Measurements from ENCODE around the gene DCST2.

DCST2 gene

GRCh38 chr1:155011437-155012025 is 22.1 kb downstream of the DCST2 start:
- Histone ChIP-seq H3K9me3 (ENCODE audit: control extremely low read depth in 1 of 5, control insufficient read depth in 4 of 5, insufficient read depth in 2 of 5, low read depth in 1 of 5, low read length in 4 of 5) (no peaks in the 10 kb centered on the region), H3K4me3 (ENCODE audit: control insufficient read depth in 1 of 7, extremely low read depth in 1 of 7, insufficient read depth in 4 of 7, low read depth in 2 of 7, low read length in 6 of 7) (no peak overlapping the region), H3K27ac (ENCODE audit: insufficient read depth in 1 of 2, low read depth in 1 of 2, low read length in 2 of 2, poor library complexity in 1 of 2, severe bottlenecking in 2 of 2) (no peak overlapping the region), H3K36me3 (ENCODE audit: control insufficient read depth in 4 of 4, insufficient read depth in 4 of 4, low read length in 3 of 4) (peaks cover 0 to 25% (median 2%) of the 10 kb centered on the region in 4 experiments), H3K4me1 (ENCODE audit: control extremely low read depth in 1 of 4, control insufficient read depth in 4 of 4, insufficient read depth in 4 of 4, low read length in 3 of 4) (peaks cover 3 to 91% (median 79%) of the 10 kb centered on the region in 4 experiments), H3K27me3 (replicated peaks in 2 of 5; ENCODE audit: control insufficient read depth in 4 of 5, insufficient read depth in 5 of 5, low read length in 4 of 5) (no peaks in the 10 kb centered on the region)
- ChIA-PET POLR2A (interaction anchor here (0.6 to 1.6 kb wide), 2 partner anchors 8 to 12 kb away, joined by 3 to 4 read pairs; partner anchors contain the start of gene ZBTB7B), CTCF (interaction anchor here (0.8 to 12.4 kb wide), 4 partner anchors 11 to 48 kb away, joined by 3 to 233 read pairs (median 3); partner anchors contain the start of genes LENEP and ZBTB7B)
- DNase-seq: no peak
- WGBS (ENCODE audit: insufficient coverage): no CpG with 5 or more reads among the region's 6 CpGs

GRCh38 chr1:155011004-155011416 is 22.6 kb downstream of the DCST2 start:
- ChIA-PET CTCF (interaction anchor here (0.6 to 12.4 kb wide), 5 partner anchors 10 to 48 kb away, joined by 3 to 233 read pairs (median 3); partner anchors contain the start of genes LENEP and ZBTB7B), POLR2A (no interaction called here)
- Histone ChIP-seq H3K4me3 (ENCODE audit: control insufficient read depth in 1 of 7, extremely low read depth in 1 of 7, insufficient read depth in 4 of 7, low read depth in 2 of 7, low read length in 6 of 7) (no peak overlapping the region), H3K27ac (ENCODE audit: insufficient read depth in 1 of 2, low read depth in 1 of 2, low read length in 2 of 2, poor library complexity in 1 of 2, severe bottlenecking in 2 of 2) (no peak overlapping the region), H3K36me3 (ENCODE audit: control insufficient read depth in 4 of 4, insufficient read depth in 4 of 4, low read length in 3 of 4) (peaks cover 0 to 19% (median 2%) of the 10 kb centered on the region in 4 experiments), H3K9me3 (ENCODE audit: control extremely low read depth in 1 of 5, control insufficient read depth in 4 of 5, insufficient read depth in 2 of 5, low read depth in 1 of 5, low read length in 4 of 5) (no peaks in the 10 kb centered on the region), H3K4me1 (ENCODE audit: control extremely low read depth in 1 of 4, control insufficient read depth in 4 of 4, insufficient read depth in 4 of 4, low read length in 3 of 4) (peaks cover 3 to 91% (median 79%) of the 10 kb centered on the region in 4 experiments), H3K27me3 (replicated peaks in 2 of 5; ENCODE audit: control insufficient read depth in 4 of 5, insufficient read depth in 5 of 5, low read length in 4 of 5) (no peaks in the 10 kb centered on the region)
- no peak for DNase-seq
- 93% methylated on average over 5 of the region's 5 CpGs for WGBS (ENCODE audit: insufficient coverage)

GRCh38 chr1:155010211-155010918 is 23.2 kb downstream of the DCST2 start:
- POLR2A ChIA-PET: no interaction called here
- 20% methylated on average over 2 of the region's 11 CpGs for WGBS (ENCODE audit: insufficient coverage)
- H3K27me3 ChIP-seq (replicated peaks in 2 of 5; ENCODE audit: control insufficient read depth in 4 of 5, insufficient read depth in 5 of 5, low read length in 4 of 5): no peaks in the 10 kb centered on the region
- H3K4me1 ChIP-seq (ENCODE audit: control extremely low read depth in 1 of 4, control insufficient read depth in 4 of 4, insufficient read depth in 4 of 4, low read length in 3 of 4): peaks cover 3 to 92% (median 81%) of the 10 kb centered on the region in 4 experiments
- H3K27ac ChIP-seq (ENCODE audit: insufficient read depth in 1 of 2, low read depth in 1 of 2, low read length in 2 of 2, poor library complexity in 1 of 2, severe bottlenecking in 2 of 2): no peak overlapping the region
- peak overlapping the region in 3 of 7 experiments; percentile 13 to 30 (median 19) for H3K4me3 ChIP-seq (ENCODE audit: control insufficient read depth in 1 of 7, extremely low read depth in 1 of 7, insufficient read depth in 4 of 7, low read depth in 2 of 7, low read length in 6 of 7)
- CTCF ChIA-PET: interaction anchor here (0.6 to 1.2 kb wide), 3 partner anchors 10 to 22 kb away, joined by 3 to 4 read pairs (median 4); no protein-coding TSS in a partner anchor
- no peak for DNase-seq
- peaks cover 0 to 13% (median 1%) of the 10 kb centered on the region in 4 experiments for H3K36me3 ChIP-seq (ENCODE audit: control insufficient read depth in 4 of 4, insufficient read depth in 4 of 4, low read length in 3 of 4)
- H3K9me3 ChIP-seq (ENCODE audit: control extremely low read depth in 1 of 5, control insufficient read depth in 4 of 5, insufficient read depth in 2 of 5, low read depth in 1 of 5, low read length in 4 of 5): no peaks in the 10 kb centered on the region

- no peaks in the 10 kb centered on the region for H3K9me3 ChIP-seq (ENCODE audit: control extremely low read depth in 1 of 5, control insufficient read depth in 4 of 5, insufficient read depth in 2 of 5, low read depth in 1 of 5, low read length in 4 of 5)
- no peak overlapping the region for H3K27ac ChIP-seq (ENCODE audit: insufficient read depth in 1 of 2, low read depth in 1 of 2, low read length in 2 of 2, poor library complexity in 1 of 2, severe bottlenecking in 2 of 2)
- no peak for DNase-seq
- H3K4me3 ChIP-seq (ENCODE audit: control insufficient read depth in 1 of 7, extremely low read depth in 1 of 7, insufficient read depth in 4 of 7, low read depth in 2 of 7, low read length in 6 of 7): peak overlapping the region in 1 of 7 experiments; percentile 30
- CTCF ChIA-PET: interaction anchor here (1.2 to 4.2 kb wide), 3 partner anchors 7 to 21 kb away, joined by 4 to 33 read pairs (median 15); no protein-coding TSS in a partner anchor
- peaks cover 0 to 7% (median 0%) of the 10 kb centered on the region in 4 experiments for H3K36me3 ChIP-seq (ENCODE audit: control insufficient read depth in 4 of 4, insufficient read depth in 4 of 4, low read length in 3 of 4)
- H3K27me3 ChIP-seq (replicated peaks in 2 of 5; ENCODE audit: control insufficient read depth in 4 of 5, insufficient read depth in 5 of 5, low read length in 4 of 5): no peaks in the 10 kb centered on the region
- POLR2A ChIA-PET: no interaction called here
- peaks cover 5 to 95% (median 87%) of the 10 kb centered on the region in 4 experiments for H3K4me1 ChIP-seq (ENCODE audit: control extremely low read depth in 1 of 4, control insufficient read depth in 4 of 4, insufficient read depth in 4 of 4, low read length in 3 of 4)
- WGBS (ENCODE audit: insufficient coverage): 100% methylated on average over 4 of the region's 5 CpGs
Observed at GRCh38 chr1:155009742-155010141, 23.8 kb downstream of the DCST2 start.

- Histone ChIP-seq H3K4me3 (ENCODE audit: control insufficient read depth in 1 of 7, extremely low read depth in 1 of 7, insufficient read depth in 4 of 7, low read depth in 2 of 7, low read length in 6 of 7) (no peak overlapping the region), H3K27ac (ENCODE audit: insufficient read depth in 1 of 2, low read depth in 1 of 2, low read length in 2 of 2, poor library complexity in 1 of 2, severe bottlenecking in 2 of 2) (no peak overlapping the region), H3K27me3 (replicated peaks in 2 of 5; ENCODE audit: control insufficient read depth in 4 of 5, insufficient read depth in 5 of 5, low read length in 4 of 5) (no peaks in the 10 kb centered on the region), H3K36me3 (ENCODE audit: control insufficient read depth in 4 of 4, insufficient read depth in 4 of 4, low read length in 3 of 4) (peaks cover 0 to 3% (median 0%) of the 10 kb centered on the region in 4 experiments), H3K4me1 (ENCODE audit: control extremely low read depth in 1 of 4, control insufficient read depth in 4 of 4, insufficient read depth in 4 of 4, low read length in 3 of 4) (peaks cover 9 to 97% (median 87%) of the 10 kb centered on the region in 4 experiments), H3K9me3 (ENCODE audit: control extremely low read depth in 1 of 5, control insufficient read depth in 4 of 5, insufficient read depth in 2 of 5, low read depth in 1 of 5, low read length in 4 of 5) (no peaks in the 10 kb centered on the region)
- no peak for DNase-seq
- WGBS (ENCODE audit: insufficient coverage): 97% methylated on average over 9 of the region's 12 CpGs
- CTCF ChIA-PET: interaction anchor here (1.3 to 4.2 kb wide), 3 partner anchors 8 to 42 kb away, joined by 4 to 33 read pairs (median 15); partner anchors contain the start of gene ADAM15
- POLR2A ChIA-PET: no interaction called here
Observed at GRCh38 chr1:155009221-155009711, 24.3 kb downstream of the DCST2 start.

GRCh38 chr1:155008015-155008941 is 25.3 kb downstream of the DCST2 start:
- H3K27ac ChIP-seq (ENCODE audit: insufficient read depth in 1 of 2, low read depth in 1 of 2, low read length in 2 of 2, poor library complexity in 1 of 2, severe bottlenecking in 2 of 2): no peak overlapping the region
- WGBS (ENCODE audit: insufficient coverage): 59% methylated on average over 4 of the region's 16 CpGs
- no peaks in the 10 kb centered on the region for H3K36me3 ChIP-seq (ENCODE audit: control insufficient read depth in 4 of 4, insufficient read depth in 4 of 4, low read length in 3 of 4)
- no peaks in the 10 kb centered on the region for H3K27me3 ChIP-seq (replicated peaks in 2 of 5; ENCODE audit: control insufficient read depth in 4 of 5, insufficient read depth in 5 of 5, low read length in 4 of 5)
- POLR2A ChIA-PET: interaction anchor here (0.7 to 1.1 kb wide), 2 partner anchors 8 to 53 kb away, joined by 3 to 4 read pairs; partner anchors contain the start of gene PBXIP1
- CTCF ChIA-PET: interaction anchor here (0.7 to 4.2 kb wide), 11 partner anchors 9 to 72 kb away, joined by 3 to 33 read pairs (median 6); partner anchors contain the start of genes ADAM15, PBXIP1 and PMVK
- peak in 2 of 3 donors; percentile 51 to 58 for DNase-seq
- no peaks in the 10 kb centered on the region for H3K9me3 ChIP-seq (ENCODE audit: control extremely low read depth in 1 of 5, control insufficient read depth in 4 of 5, insufficient read depth in 2 of 5, low read depth in 1 of 5, low read length in 4 of 5)
- peaks cover 9 to 98% (median 87%) of the 10 kb centered on the region in 4 experiments for H3K4me1 ChIP-seq (ENCODE audit: control extremely low read depth in 1 of 4, control insufficient read depth in 4 of 4, insufficient read depth in 4 of 4, low read length in 3 of 4)
- peak overlapping the region in 2 of 7 experiments; percentile 7 to 11 for H3K4me3 ChIP-seq (ENCODE audit: control insufficient read depth in 1 of 7, extremely low read depth in 1 of 7, insufficient read depth in 4 of 7, low read depth in 2 of 7, low read length in 6 of 7)
